Endodermal cell (in vitro differentiated cells): ENCODE results near the gene RUNX2. TPM values are rescaled to one million over a fixed set of nuclear protein-coding genes. Genes with fewer than 3 reads are reported as not detected.

Source experiments
- DNase-seq: peaks from one replicate; pipeline ENCODE4 v3.0.0-alpha.2; 2017
- H3K27ac ChIP-seq: 2 replicates; pipeline ENCODE4 v1.5.1; 2013; ENCODE audit warnings: mild to moderate bottlenecking, low read depth, low read length, moderate library complexity
- H3K27me3 ChIP-seq: 2 replicates; pipeline ENCODE4 v1.6.1; 2013; ENCODE audit warnings: mild to moderate bottlenecking, low read length, moderate library complexity; ENCODE audit not compliant: insufficient read depth, control insufficient read depth, poor library complexity, severe bottlenecking
- H3K36me3 ChIP-seq: 2 replicates; pipeline ENCODE4 v1.7.0; 2013; ENCODE audit warnings: mild to moderate bottlenecking, low read length, moderate library complexity; ENCODE audit not compliant: control insufficient read depth, insufficient read depth
- H3K4me1 ChIP-seq: one replicate; pipeline ENCODE4 v1.7.0; 2013; ENCODE audit warnings: low read length; ENCODE audit not compliant: control insufficient read depth, insufficient read depth
- H3K4me3 ChIP-seq: 2 replicates; pipeline ENCODE4 v1.5.1; 2013; ENCODE audit warnings: mild to moderate bottlenecking, low read length, moderate library complexity
- H3K9ac ChIP-seq: 2 replicates; pipeline ENCODE4 v1.6.1; 2013; ENCODE audit warnings: mild to moderate bottlenecking, low read length, moderate library complexity; ENCODE audit not compliant: poor library complexity, severe bottlenecking; ENCODE audit errors: extremely low read depth
- H3K9me3 ChIP-seq: 2 replicates; pipeline ENCODE4 v1.6.1; 2013; ENCODE audit warnings: mild to moderate bottlenecking, low read length, moderate library complexity; ENCODE audit not compliant: control insufficient read depth
- H3K27ac Mint-ChIP-seq: 2 replicates; pipeline ENCODE4 v1.8.0; 2020; ENCODE audit warnings: mixed read lengths
- H3K27me3 Mint-ChIP-seq: 2 replicates; pipeline ENCODE4 v1.8.0; 2021; ENCODE audit warnings: mild to moderate bottlenecking, mixed read lengths; ENCODE audit not compliant: insufficient read depth
- H3K36me3 Mint-ChIP-seq: 2 replicates; pipeline ENCODE4 v1.8.0; 2020; ENCODE audit warnings: low read depth, mixed read lengths
- H3K4me1 Mint-ChIP-seq: 2 replicates; pipeline ENCODE4 v1.8.0; 2020; ENCODE audit warnings: mixed read lengths
- H3K4me3 Mint-ChIP-seq: 2 replicates; pipeline ENCODE4 v1.8.0; 2020; ENCODE audit warnings: mild to moderate bottlenecking, moderate library complexity, mixed read lengths
- H3K9me3 Mint-ChIP-seq: 2 replicates; pipeline ENCODE4 v1.8.0; 2020; ENCODE audit warnings: mild to moderate bottlenecking, mixed read lengths
- CTCF ChIP-seq: fragments of 200-600 bp; sonication (generic); conservative IDR thresholded peaks from 2 replicates; pipeline ENCODE4 v1.5.0; 2021; ENCODE audit warnings: antibody characterized with exemption, mild to moderate bottlenecking
- WGBS, 2 experiments: methylation state at CpG; one replicate each; pipeline versions ENCODE4 v1.1.5 to v1.1.7; 2013; ENCODE audit warnings: missing lambda C conversion rate in 2 of 2, mixed read lengths in 1 of 2; ENCODE audit not compliant: insufficient coverage in 1 of 2, insufficient read length in 1 of 2; 5-methylcytosine and 5-hydroxymethylcytosine counted together
- total RNA-seq, 2 donors: library from RNA; stranded (reverse); fragmentation: NEBNext Ultra II Directional in 1 of 2; extraction: Animal tissue kit (Norgen Biotek cat#: 25700) in 1 of 2; gene quantifications; 2 replicates in 1 of 2; 3 replicates in 1 of 2; pipeline ENCODE4 v1.2.1, GENCODE V29; 2021

The RUNX2 gene
- total RNA-seq, 2 donors from 2014 or later = 0.18 to 0.26 TPM

DNA sequence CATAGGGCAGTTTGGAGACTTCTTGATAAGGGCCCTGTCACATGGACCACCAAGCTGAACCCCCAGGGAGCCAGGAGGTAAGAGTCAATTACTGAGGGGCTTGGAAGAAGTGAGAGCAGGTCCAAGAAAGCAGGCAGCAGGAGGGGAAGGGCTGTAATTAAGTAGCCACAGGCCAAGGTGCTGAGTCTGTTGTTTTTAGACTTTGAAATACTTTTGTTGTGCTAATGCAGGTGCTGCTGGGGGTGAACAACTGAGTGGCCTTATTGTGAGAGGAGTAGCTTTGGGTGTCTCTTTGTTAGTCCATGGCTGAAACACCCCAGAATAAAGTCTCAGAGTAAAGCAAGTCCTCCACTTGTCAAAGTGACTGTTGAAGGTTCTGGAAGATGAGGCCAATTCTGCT is 316.6 kb downstream of the RUNX2 start:
- TF ChIP-seq CTCF = no peak
- Histone ChIP-seq H3K27ac (no peak overlapping the region), H3K4me3 (no peak overlapping the region), H3K9me3 (no peaks in the 10 kb centered on the region), H3K36me3 (no peaks in the 10 kb centered on the region), H3K4me1 (no peaks in the 10 kb centered on the region), H3K27me3 (no peaks in the 10 kb centered on the region), H3K9ac (no peak overlapping the region)
- no peak overlapping the region for H3K27ac Mint-ChIP-seq
- no peaks in the 10 kb centered on the region for H3K36me3 Mint-ChIP-seq
- no peak for DNase-seq
- H3K27me3 Mint-ChIP-seq = peaks cover 26% of the 10 kb centered on the region
- H3K4me1 Mint-ChIP-seq = peaks cover 9% of the 10 kb centered on the region
- H3K9me3 Mint-ChIP-seq = no peaks in the 10 kb centered on the region
- no peak overlapping the region for H3K4me3 Mint-ChIP-seq

GRCh38 chr6:45645302-45645701 is 317.2 kb downstream of the RUNX2 start:
- Histone ChIP-seq H3K27me3 (no peaks in the 10 kb centered on the region), H3K4me3 (no peak overlapping the region), H3K27ac (no peak overlapping the region), H3K4me1 (no peaks in the 10 kb centered on the region), H3K36me3 (no peaks in the 10 kb centered on the region), H3K9ac (no peak overlapping the region), H3K9me3 (no peaks in the 10 kb centered on the region)
- H3K36me3 Mint-ChIP-seq = no peaks in the 10 kb centered on the region
- H3K27ac Mint-ChIP-seq = no peak overlapping the region
- peaks cover 22% of the 10 kb centered on the region for H3K27me3 Mint-ChIP-seq
- WGBS, 2 experiments = 81 to 86% methylated on average over 3 of the region's 3 CpGs
- no peak for TF ChIP-seq CTCF
- no peak for DNase-seq
- no peak overlapping the region for H3K4me3 Mint-ChIP-seq
- no peaks in the 10 kb centered on the region for H3K9me3 Mint-ChIP-seq
- H3K4me1 Mint-ChIP-seq = peaks cover 9% of the 10 kb centered on the region

DNA sequence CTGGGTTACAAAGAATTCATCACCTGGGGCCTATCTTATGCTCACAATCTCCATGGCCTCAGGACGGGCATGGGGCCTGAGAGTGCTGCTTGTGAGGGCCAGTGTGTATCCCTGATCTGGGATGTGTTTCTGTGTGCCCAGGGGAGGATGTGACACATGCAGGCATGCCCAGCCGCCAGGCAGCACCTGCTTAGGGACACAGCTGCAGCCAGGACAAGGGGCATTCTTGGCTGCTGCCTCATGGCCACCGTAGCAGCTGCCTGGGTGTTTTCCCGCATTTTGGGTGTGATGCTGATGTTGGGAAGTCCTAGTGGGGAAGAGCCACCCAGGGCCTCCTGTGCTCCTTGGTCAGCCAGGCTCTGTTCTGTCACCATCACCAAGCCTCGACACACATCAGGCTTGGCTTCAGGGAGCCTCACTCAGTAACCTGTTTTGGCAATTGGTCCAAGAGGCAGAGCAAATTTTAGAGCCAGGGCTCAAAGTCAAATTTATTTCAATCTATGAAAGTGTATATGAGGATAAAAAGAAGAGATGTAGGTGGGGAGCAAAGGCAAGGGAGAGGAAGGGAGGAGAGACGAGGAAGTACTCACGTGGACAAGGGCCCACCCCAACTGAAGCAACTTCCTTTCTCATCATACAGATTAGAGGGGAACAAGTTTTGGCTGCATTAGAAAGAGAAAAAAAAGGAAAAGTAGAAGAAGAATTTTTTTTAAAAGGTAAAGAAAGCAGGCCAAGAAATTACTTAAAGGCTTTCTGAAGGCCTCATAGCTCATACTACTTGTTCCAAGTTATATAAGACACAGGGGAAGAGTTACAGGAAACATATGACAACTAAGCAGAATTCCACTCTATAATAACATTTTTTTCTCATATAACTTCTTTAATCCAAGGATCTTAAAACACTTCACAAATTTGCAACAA is 319.5 kb downstream of the RUNX2 start:
- TF ChIP-seq CTCF = no peak
- WGBS, 2 experiments = 94 to 100% methylated on average over 4 to 7 of the region's 7 CpGs
- no peak overlapping the region for H3K4me3 Mint-ChIP-seq
- no peaks in the 10 kb centered on the region for H3K36me3 ChIP-seq
- H3K4me1 ChIP-seq = no peaks in the 10 kb centered on the region
- no peak overlapping the region for H3K9ac ChIP-seq
- H3K27me3 ChIP-seq = no peaks in the 10 kb centered on the region
- DNase-seq = no peak
- no peaks in the 10 kb centered on the region for H3K36me3 Mint-ChIP-seq
- no peak overlapping the region for H3K4me3 ChIP-seq
- no peak overlapping the region for H3K27ac ChIP-seq
- H3K27ac Mint-ChIP-seq = no peak overlapping the region
- no peaks in the 10 kb centered on the region for H3K9me3 ChIP-seq
- peaks cover 20% of the 10 kb centered on the region for H3K27me3 Mint-ChIP-seq
- H3K9me3 Mint-ChIP-seq = no peaks in the 10 kb centered on the region
- H3K4me1 Mint-ChIP-seq = no peaks in the 10 kb centered on the region
